Vagina (tissue), 2 donors: ENCODE data around the gene SEMA4C. TPM values are rescaled to one million over a fixed set of nuclear protein-coding genes. Genes with fewer than 3 reads are reported as not detected.

Source experiments
- DNase-seq, 2 donors: peaks; one replicate each; pipeline ENCODE4 v3.0.0-alpha.2; 2017; ENCODE audit errors: extremely low spot score in 2 of 2
- H3K27ac ChIP-seq: fragments of 200-600 bp; sonication (generic); one replicate; pipeline ENCODE4 v1.5.1; 2019
- H3K27me3 ChIP-seq: fragments of 200-600 bp; sonication (generic); one replicate; pipeline ENCODE4 v1.5.1; 2019
- H3K36me3 ChIP-seq, 2 donors: fragments of 200-600 bp; sonication (generic); one replicate each; pipeline ENCODE4 v1.5.1; 2017 to 2019
- H3K4me1 ChIP-seq: fragments of 200-600 bp; sonication (generic); one replicate; pipeline ENCODE4 v1.5.1; 2019
- H3K4me3 ChIP-seq, 2 donors: fragments of 200-600 bp; sonication (generic); 1 replicate in 1 of 2; 2 replicates in 1 of 2; pipeline ENCODE4 v1.5.1; 2016 to 2019
- H3K9me3 ChIP-seq: fragments of 200-600 bp; sonication (generic); one replicate; pipeline ENCODE4 v1.5.1; 2019
- CTCF ChIP-seq, 3 experiments: fragments of 450-650 bp in 2 of 3; fragments of 200-600 bp in 1 of 3; sonication (generic) in 1 of 3; IDR thresholded peaks; one replicate each; pipeline ENCODE4 v1.5.1; 2017 to 2019; ENCODE audit warnings: antibody characterized with exemption in 3 of 3, mild to moderate bottlenecking in 2 of 3, moderate library complexity in 2 of 3
- POLR2A ChIP-seq, 2 donors: fragments of 450-650 bp; IDR thresholded peaks; one replicate each; pipeline ENCODE4 v1.6.1; 2017; ENCODE audit warnings: antibody characterized with exemption in 2 of 2, mild to moderate bottlenecking in 2 of 2, moderate library complexity in 2 of 2
- POLR2AphosphoS5 ChIP-seq, 2 donors: sonication (generic); formaldehyde crosslinking; IDR thresholded peaks; one replicate each; pipeline ENCODE4 v1.9.0; 2017; ENCODE audit warnings: antibody characterized with exemption in 2 of 2, mild to moderate bottlenecking in 2 of 2, low read depth in 1 of 2; ENCODE audit not compliant: insufficient read depth in 1 of 2
- intact Hi-C: fragments of 100-400 bp; cut with DNase I; formaldehyde crosslinking; loops from one replicate; pipeline ENCODE4 v1.15.1; 2023
- total RNA-seq: library from RNA; depleted of rRNA; stranded (reverse); fragments of >200 nt; gene quantifications from one replicate; pipeline ENCODE4 v1.2.3, GENCODE V29; 2016

SEMA4C gene
- total RNA-seq, 1 donor from 2014 or later, result 60.6 TPM

DNA sequence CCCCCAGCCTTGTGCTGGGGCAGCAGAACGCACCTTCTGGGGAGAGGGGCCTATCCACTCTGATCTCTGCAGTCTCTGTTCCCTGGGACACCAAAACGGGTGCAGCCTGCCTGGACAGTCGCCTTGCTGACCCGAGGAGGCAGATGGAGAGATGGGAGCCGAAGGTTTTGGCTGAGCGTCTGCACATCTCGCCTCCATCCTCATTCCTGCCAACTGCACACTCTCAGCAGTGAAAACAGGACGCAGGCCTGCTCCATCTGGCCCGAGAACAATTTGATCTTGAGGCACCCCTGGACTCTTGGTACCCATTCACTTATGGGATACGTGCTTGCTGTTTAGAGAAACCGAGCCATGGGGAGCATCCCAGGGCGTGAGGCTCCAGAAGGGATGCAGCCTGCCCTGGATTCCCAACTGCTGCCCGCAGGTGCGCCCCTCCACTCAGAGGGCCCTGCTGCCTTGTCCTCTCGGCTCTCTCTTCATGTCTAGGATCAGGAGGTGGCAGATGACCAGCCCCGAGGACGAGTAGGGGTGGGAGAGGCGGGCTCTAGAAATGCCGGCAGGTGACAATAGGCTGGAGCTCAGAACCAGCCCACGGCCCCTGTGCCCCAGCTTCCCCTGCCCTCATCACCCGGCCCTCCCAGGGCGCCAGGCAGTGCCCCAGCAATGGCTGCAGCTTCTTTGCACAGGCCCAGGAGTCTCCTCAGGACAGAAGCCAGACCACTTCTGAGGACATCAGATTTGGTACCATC, 9.1 kb upstream of the SEMA4C start:
- Histone ChIP-seq H3K4me1 (peaks cover 50% of the 10 kb centered on the region), H3K27ac (no peak overlapping the region), H3K4me3 (no peak overlapping the region), H3K36me3 (no peaks in the 10 kb centered on the region), H3K9me3 (no peaks in the 10 kb centered on the region), H3K27me3 (no peaks in the 10 kb centered on the region)
- no peak for DNase-seq
- TF ChIP-seq POLR2A (IDR thresholded peaks at IDR 0.05) (no peak), CTCF (IDR thresholded peaks at IDR 0.05) (no peak), POLR2AphosphoS5 (IDR thresholded peaks at IDR 0.05; ENCODE audit: insufficient read depth in 1 of 2, low read depth in 1 of 2) (no peak)
- intact Hi-C loops, result no loop called here

DNA sequence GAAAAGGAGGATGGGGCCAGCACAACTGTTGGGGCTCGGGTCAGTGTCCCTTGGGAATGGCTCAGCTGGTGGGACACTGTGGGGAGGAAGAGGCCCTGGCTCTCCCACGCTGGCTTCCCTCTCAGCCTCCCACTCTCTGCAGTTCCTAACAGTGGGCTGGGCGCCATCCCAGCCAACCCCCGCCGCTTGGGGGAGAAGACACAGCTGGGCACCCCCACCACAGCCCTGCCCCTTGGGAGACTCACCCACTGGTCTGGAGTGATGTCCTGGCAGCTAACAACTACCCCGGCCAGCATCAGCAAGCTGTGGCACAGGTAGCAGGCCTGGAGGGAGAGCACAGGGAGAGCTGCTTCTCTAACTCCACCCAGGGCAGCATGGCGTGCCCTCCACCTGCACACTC, 8.3 kb upstream of the SEMA4C start:
- no peak for DNase-seq
- no peak overlapping the region for H3K4me3 ChIP-seq
- intact Hi-C loops, result no loop called here
- H3K36me3 ChIP-seq, result no peaks in the 10 kb centered on the region
- TF ChIP-seq POLR2AphosphoS5 (IDR thresholded peaks at IDR 0.05; ENCODE audit: insufficient read depth in 1 of 2, low read depth in 1 of 2) (no peak), POLR2A (IDR thresholded peaks at IDR 0.05) (no peak), CTCF (IDR thresholded peaks at IDR 0.05) (no peak)
- H3K4me1 ChIP-seq, result peaks cover 50% of the 10 kb centered on the region
- H3K27ac ChIP-seq, result no peak overlapping the region
- no peaks in the 10 kb centered on the region for H3K9me3 ChIP-seq
- H3K27me3 ChIP-seq, result no peaks in the 10 kb centered on the region

DNA sequence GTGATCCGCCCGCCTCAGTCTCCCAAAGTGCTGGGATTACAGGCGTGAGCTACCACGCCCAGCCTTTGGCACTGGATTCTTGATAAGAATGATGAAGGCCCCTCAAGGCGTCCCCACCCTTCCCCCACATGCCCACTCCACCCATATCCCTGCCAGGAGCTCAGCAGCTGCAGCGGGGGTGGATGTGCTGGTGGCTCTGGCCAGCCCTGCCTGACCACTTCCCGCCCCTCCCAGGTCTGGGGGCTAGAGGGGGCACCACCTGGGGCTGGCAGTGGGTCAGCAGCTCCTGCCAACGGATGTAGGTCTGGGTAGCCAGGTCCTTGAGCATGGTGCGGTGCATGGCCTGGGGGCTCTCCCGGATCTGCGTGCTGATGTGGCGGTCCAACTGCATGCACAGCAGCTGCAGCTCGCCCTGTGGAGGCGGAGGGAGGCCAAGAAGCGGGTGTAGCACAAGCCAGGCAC, 7.8 kb upstream of the SEMA4C start:
- Histone ChIP-seq H3K4me1 (peaks cover 50% of the 10 kb centered on the region), H3K9me3 (no peaks in the 10 kb centered on the region), H3K36me3 (no peaks in the 10 kb centered on the region), H3K4me3 (no peak overlapping the region), H3K27ac (no peak overlapping the region), H3K27me3 (no peaks in the 10 kb centered on the region)
- TF ChIP-seq CTCF (IDR thresholded peaks at IDR 0.05), result no peak
- no peak for TF ChIP-seq POLR2A (IDR thresholded peaks at IDR 0.05)
- no peak for TF ChIP-seq POLR2AphosphoS5 (IDR thresholded peaks at IDR 0.05; ENCODE audit: insufficient read depth in 1 of 2, low read depth in 1 of 2)
- intact Hi-C loops, result no loop called here
- no peak for DNase-seq

DNA sequence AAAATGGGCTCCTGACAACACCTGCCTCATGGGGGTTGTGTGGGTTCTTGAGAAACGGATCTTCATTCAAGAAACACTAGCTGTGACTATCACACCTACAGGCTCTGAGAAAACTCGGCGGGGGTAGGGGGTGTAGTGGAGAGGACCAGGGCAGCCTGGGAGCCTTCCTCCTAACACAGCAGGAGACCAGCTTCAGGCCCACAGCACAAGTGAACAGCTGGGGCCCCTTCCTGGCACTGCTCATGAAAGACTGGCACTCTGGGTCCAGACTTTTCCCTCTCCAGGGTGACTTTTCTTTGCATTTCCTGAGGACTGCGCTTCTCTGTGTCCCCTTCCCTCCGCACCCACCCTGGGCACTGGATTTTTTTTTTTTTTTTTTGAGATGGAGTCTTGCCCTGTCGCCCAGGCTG, 7.2 kb upstream of the SEMA4C start:
- no peak overlapping the region for H3K27ac ChIP-seq
- intact Hi-C loops, result no loop called here
- H3K9me3 ChIP-seq, result no peaks in the 10 kb centered on the region
- DNase-seq, result no peak
- TF ChIP-seq CTCF (IDR thresholded peaks at IDR 0.05) (no peak), POLR2A (IDR thresholded peaks at IDR 0.05) (no peak), POLR2AphosphoS5 (IDR thresholded peaks at IDR 0.05; ENCODE audit: insufficient read depth in 1 of 2, low read depth in 1 of 2) (no peak)
- peaks cover 45% of the 10 kb centered on the region for H3K4me1 ChIP-seq
- no peaks in the 10 kb centered on the region for H3K36me3 ChIP-seq
- H3K27me3 ChIP-seq, result no peaks in the 10 kb centered on the region
- H3K4me3 ChIP-seq, result no peak overlapping the region

DNA sequence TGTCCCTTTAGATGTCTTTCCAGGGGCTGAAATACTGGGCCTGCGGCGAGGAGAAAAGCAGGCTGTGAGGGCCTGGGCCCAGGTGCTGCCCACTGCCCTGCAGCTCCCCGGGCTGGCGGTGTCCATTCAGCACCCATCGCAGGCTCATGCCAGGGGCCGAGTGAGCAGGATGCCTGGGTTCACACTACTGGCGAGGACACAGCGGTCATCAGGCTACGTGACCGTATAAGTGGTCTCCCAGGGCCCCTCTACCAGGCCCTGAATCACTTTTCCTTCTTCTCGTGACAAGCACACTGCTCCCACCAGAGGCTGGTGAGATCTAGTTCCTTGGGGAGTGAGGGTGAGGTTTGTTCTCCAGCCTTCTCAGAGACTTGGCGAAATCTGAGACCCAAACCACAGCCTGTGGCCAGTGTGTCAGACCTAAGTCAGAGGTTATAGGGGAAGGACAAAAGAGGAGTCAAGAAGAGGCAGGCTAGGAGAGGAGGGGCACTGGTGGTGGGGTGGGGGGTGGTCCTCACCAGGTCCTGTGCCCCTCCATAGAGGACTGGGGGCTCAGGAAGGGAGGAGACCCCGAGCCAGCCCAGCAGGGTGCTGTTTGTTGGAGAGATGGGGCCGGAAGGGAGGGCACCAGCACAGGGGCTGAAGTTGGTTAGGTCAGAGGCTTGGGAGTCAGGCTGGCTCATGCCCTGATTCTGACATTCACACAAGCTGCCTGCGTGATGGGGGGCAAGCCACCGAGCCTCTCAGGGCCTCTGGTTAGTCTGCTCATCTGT, 6.6 kb upstream of the SEMA4C start:
- Histone ChIP-seq H3K36me3 (no peaks in the 10 kb centered on the region), H3K4me3 (no peak overlapping the region), H3K9me3 (no peaks in the 10 kb centered on the region), H3K27me3 (no peaks in the 10 kb centered on the region), H3K4me1 (peaks cover 39% of the 10 kb centered on the region), H3K27ac (no peak overlapping the region)
- TF ChIP-seq POLR2AphosphoS5 (IDR thresholded peaks at IDR 0.05; ENCODE audit: insufficient read depth in 1 of 2, low read depth in 1 of 2) (no peak), POLR2A (IDR thresholded peaks at IDR 0.05) (no peak), CTCF (IDR thresholded peaks at IDR 0.05) (no peak)
- intact Hi-C loops, result no loop called here
- DNase-seq, result no peak
